ENCODE results near the gene NEDD4L. TPM values are rescaled to one million over a fixed set of nuclear protein-coding genes. Genes with fewer than 3 reads are reported as not detected.

Gene NEDD4L
- total and polyA plus RNA-seq, 4 donors: 40.2 to 308 (median 148) TPM

DNA sequence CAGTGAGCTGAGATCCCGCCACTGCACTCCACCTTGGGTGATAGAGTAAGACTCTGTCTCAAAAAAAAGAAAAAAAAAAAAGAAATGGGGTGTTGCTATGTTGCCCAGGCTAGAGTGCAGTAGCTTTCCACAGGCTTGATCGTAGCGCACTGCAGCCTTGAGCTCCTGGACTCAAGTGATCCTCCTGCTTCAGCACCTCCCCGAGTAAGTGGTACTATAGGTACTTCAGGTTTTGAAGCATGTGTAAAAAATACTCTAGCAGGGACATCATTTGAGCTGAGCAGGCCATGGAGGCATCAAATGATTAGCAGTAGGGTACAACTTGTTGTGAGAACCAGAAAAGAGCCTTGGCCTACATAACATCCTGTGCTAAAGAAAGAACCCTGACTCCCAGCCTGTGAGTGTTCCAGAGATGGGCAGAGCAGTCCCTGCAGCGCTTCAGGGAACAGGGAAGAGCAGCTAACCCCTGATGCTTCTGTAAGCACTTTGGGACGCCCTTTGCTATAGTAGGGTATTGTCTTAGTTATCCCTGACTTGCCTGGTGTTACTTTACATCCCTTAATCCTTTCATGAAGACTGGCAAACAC lies 119.1 kb downstream of the NEDD4L start:
- peaks cover 0 to under 1% (median 0%) of the 10 kb centered on the region in 4 donors for H3K36me3 ChIP-seq (ENCODE audit: control insufficient read depth in 4 of 4, insufficient read depth in 4 of 4, low read length in 4 of 4)
- no peak overlapping the region for H3K4me3 ChIP-seq
- no peak for ATAC-seq (ENCODE audit: insufficient read depth, low FRiP score)
- peaks cover 0 to 13% (median 0%) of the 10 kb centered on the region in 5 donors for H3K4me1 ChIP-seq (ENCODE audit: control insufficient read depth in 5 of 5, insufficient read depth in 5 of 5, low read length in 5 of 5)
- 86 to 92% methylated on average over 6 of the region's 6 CpGs for WGBS, 2 donors
- no peak overlapping the region for H3K27ac ChIP-seq (ENCODE audit: low read depth in 1 of 2, low read length in 1 of 2)
- H3K9ac ChIP-seq (ENCODE audit: insufficient read depth in 1 of 2, low read length in 2 of 2): no peak overlapping the region
- H3K9me3 ChIP-seq (ENCODE audit: control insufficient read depth in 4 of 4, insufficient read depth in 3 of 4, low read length in 3 of 4): peaks cover 0 to 2% (median 0%) of the 10 kb centered on the region in 4 donors
- no peak for TF ChIP-seq CTCF (IDR thresholded peaks at IDR 0.05; ENCODE audit: control extremely low read depth, extremely low read depth)
- H3K27me3 ChIP-seq (ENCODE audit: control insufficient read depth in 3 of 3, insufficient read depth in 3 of 3, low read length in 2 of 3): no peaks in the 10 kb centered on the region
- no peak for DNase-seq

- no peak overlapping the region for H3K4me3 ChIP-seq
- DNase-seq (no peak), ATAC-seq (ENCODE audit: insufficient read depth, low FRiP score) (no peak)
- H3K9ac ChIP-seq (ENCODE audit: insufficient read depth in 1 of 2, low read length in 2 of 2): no peak overlapping the region
- WGBS, 2 donors: 91 to 94% methylated on average over 4 of the region's 4 CpGs
- peaks cover 0 to 3% (median under 1%) of the 10 kb centered on the region in 4 donors for H3K36me3 ChIP-seq (ENCODE audit: control insufficient read depth in 4 of 4, insufficient read depth in 4 of 4, low read length in 4 of 4)
- H3K9me3 ChIP-seq (ENCODE audit: control insufficient read depth in 4 of 4, insufficient read depth in 3 of 4, low read length in 3 of 4): peaks cover 0 to 2% (median 0%) of the 10 kb centered on the region in 4 donors
- no peak for TF ChIP-seq CTCF (IDR thresholded peaks at IDR 0.05; ENCODE audit: control extremely low read depth, extremely low read depth)
- no peaks in the 10 kb centered on the region for H3K27me3 ChIP-seq (ENCODE audit: control insufficient read depth in 3 of 3, insufficient read depth in 3 of 3, low read length in 2 of 3)
- H3K4me1 ChIP-seq (ENCODE audit: control insufficient read depth in 5 of 5, insufficient read depth in 5 of 5, low read length in 5 of 5): peaks cover 0 to 24% (median 6%) of the 10 kb centered on the region in 5 donors
- no peak overlapping the region for H3K27ac ChIP-seq (ENCODE audit: low read depth in 1 of 2, low read length in 1 of 2)
Observed at GRCh38 chr18:58166278-58166844, 122.3 kb downstream of the NEDD4L start.

GRCh38 chr18:58167073-58167472 lies 123.0 kb downstream of the NEDD4L start:
- Histone ChIP-seq H3K4me3 (no peak overlapping the region), H3K9ac (ENCODE audit: insufficient read depth in 1 of 2, low read length in 2 of 2) (no peak overlapping the region), H3K27me3 (ENCODE audit: control insufficient read depth in 3 of 3, insufficient read depth in 3 of 3, low read length in 2 of 3) (no peaks in the 10 kb centered on the region), H3K36me3 (ENCODE audit: control insufficient read depth in 4 of 4, insufficient read depth in 4 of 4, low read length in 4 of 4) (peaks cover 0 to 7% (median 2%) of the 10 kb centered on the region in 4 donors), H3K4me1 (ENCODE audit: control insufficient read depth in 5 of 5, insufficient read depth in 5 of 5, low read length in 5 of 5) (peaks cover 0 to 20% (median 5%) of the 10 kb centered on the region in 5 donors), H3K27ac (ENCODE audit: low read depth in 1 of 2, low read length in 1 of 2) (no peak overlapping the region), H3K9me3 (ENCODE audit: control insufficient read depth in 4 of 4, insufficient read depth in 3 of 4, low read length in 3 of 4) (peaks cover 0 to 2% (median 0%) of the 10 kb centered on the region in 4 donors)
- no peak for DNase-seq
- WGBS, 2 donors: 91 to 92% methylated on average over 1 of the region's 1 CpG
- no peak for TF ChIP-seq CTCF (IDR thresholded peaks at IDR 0.05; ENCODE audit: control extremely low read depth, extremely low read depth)
- ATAC-seq (ENCODE audit: insufficient read depth, low FRiP score): no peak

All from lung (tissue), 12 donors.